ENCODE measurements around the gene ZMYND12. TPM values are rescaled to one million over a fixed set of nuclear protein-coding genes. Genes with fewer than 3 reads are reported as not detected.
"Not testable (repeated sequence)": the region's sequence is repeated elsewhere in the genome, so short reads cannot be mapped to it uniquely, and the experiment has no call there.

The ZMYND12 gene, protein sequence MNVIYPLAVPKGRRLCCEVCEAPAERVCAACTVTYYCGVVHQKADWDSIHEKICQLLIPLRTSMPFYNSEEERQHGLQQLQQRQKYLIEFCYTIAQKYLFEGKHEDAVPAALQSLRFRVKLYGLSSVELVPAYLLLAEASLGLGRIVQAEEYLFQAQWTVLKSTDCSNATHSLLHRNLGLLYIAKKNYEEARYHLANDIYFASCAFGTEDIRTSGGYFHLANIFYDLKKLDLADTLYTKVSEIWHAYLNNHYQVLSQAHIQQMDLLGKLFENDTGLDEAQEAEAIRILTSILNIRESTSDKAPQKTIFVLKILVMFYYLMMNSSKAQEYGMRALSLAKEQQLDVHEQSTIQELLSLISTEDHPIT
- under 1 TPM; 0.56 to 0.69 TPM for total RNA-seq

DNA sequence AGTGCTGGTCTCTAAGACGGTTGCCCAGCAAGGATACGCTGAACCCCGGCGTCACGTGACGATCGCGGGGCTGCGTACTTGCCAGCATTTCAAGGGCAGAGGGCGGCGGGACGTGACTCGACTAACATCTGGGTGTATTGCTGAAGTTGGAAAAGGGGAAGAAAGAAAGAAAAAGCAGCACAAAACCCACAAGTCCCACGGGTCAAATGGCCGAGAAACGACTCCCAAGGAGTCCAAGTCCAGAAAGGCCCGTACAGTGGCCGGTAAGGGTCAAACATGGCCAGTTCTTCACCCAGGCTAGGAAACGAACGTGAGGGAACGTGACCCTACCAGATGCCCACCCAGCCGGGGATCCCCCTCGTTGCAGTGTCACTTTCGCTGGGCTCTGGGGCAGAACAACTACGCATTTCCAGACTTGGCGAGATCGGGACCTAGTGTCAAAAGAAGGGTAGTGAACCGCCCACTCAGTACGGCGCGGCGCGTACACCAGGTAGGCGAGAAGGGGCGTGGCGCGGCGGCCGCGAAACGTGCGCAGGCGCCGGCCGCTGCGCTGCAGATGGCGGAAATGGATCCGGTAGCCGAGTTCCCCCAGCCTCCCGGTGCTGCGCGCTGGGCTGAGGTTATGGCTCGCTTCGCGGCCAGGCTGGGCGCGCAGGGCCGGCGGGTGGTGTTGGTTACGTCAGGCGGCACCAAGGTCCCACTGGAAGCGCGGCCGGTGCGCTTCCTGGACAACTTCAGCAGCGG, at the start of gene ZMYND12, which contains the start of gene PPCS:
TSS of gene ZMYND12 (minus strand) at position 13 of the 744 bp plus-strand sequence. CDS start 25 bp downstream, outside the sequence.
TSS of gene PPCS (plus strand) at position 534 of the 744 bp plus-strand sequence. CDS start at position 557, 23 bp downstream.
- H3K36me3 Mint-ChIP-seq (ENCODE audit: low read depth) = peaks cover 35% of the 10 kb centered on the region
- peak within 1 kb of the TSS; percentile 89 for H3K4me3 Mint-ChIP-seq
- DNase-seq = peak; percentile 90
- ChIA-PET CTCF (interaction anchor here (1.2 kb wide), 1 partner anchor 12 kb away, joined by 4 read pairs; no protein-coding TSS in a partner anchor), POLR2A (interaction anchor here (0.6 kb wide), 1 partner anchor 111 kb away, joined by 4 read pairs; no protein-coding TSS in a partner anchor)
- peaks cover 36% of the 10 kb centered on the region for H3K4me1 Mint-ChIP-seq
- H3K27me3 Mint-ChIP-seq = peaks cover 1% of the 10 kb centered on the region
- no peaks in the 10 kb centered on the region for H3K9me3 Mint-ChIP-seq
- peak within 1 kb of the TSS; percentile 94 for H3K27ac Mint-ChIP-seq

DNA sequence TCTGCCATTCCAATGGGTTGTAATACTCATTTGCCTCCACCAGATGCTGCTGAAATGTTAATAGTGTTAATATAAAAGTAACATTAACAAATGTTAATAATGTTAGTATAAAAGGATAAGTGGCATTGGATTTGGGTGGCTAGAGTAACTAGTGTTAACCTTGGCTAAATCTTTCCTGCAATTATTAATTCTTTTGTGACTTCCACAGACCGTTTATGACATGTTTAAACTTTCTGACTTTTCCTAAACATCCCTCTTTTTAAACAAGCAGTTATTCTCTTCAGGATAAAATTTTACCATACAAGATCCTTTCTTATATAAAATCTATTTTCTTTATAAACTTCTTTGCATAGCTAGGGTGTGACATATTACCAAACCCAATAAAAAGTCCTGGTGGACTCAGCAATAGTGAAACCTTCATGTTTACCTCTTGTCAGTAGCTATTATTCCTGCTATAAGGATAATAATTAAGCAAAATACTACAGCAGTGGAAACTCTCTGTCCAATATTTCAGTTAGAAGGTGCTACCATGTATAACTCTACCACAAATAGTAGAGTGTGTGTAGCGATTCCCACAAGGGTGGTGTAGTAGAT, 48.8 kb upstream of the ZMYND12 start:
- ChIA-PET POLR2A (no interaction called here), CTCF (no interaction called here)
- no peak overlapping the region for H3K4me3 Mint-ChIP-seq
- H3K27ac Mint-ChIP-seq = no peak overlapping the region
- H3K27me3 Mint-ChIP-seq = no peaks in the 10 kb centered on the region
- no peak for DNase-seq
- peaks cover 3% of the 10 kb centered on the region for H3K36me3 Mint-ChIP-seq (ENCODE audit: low read depth)
- no peaks in the 10 kb centered on the region for H3K4me1 Mint-ChIP-seq
- H3K9me3 Mint-ChIP-seq = peaks cover 21% of the 10 kb centered on the region

DNA sequence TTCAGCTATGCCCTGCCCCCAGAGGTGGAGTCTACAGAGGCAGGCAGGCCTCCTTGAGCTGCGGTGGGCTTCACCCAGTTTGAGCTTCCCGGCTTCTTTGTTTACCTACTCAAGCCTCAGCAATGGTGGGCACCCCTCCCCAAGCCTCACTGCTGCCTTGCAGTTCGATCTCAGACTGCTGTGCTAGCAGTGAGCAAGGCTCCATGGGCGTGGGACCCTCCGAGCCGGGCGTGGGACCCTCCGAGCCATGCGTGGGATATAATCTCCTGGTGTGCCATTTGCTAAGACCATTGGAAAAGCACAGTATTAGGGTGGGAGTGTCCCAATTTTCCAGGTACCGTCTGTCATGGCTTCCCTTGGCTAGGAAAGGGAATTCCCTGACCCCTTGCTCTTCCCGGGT, 46.2 kb upstream of the ZMYND12 start:
- POLR2A ChIA-PET; H3K27me3 Mint-ChIP-seq; H3K36me3 Mint-ChIP-seq (ENCODE audit: low read depth); H3K4me1 Mint-ChIP-seq; DNase-seq; CTCF ChIA-PET; H3K27ac Mint-ChIP-seq; H3K4me3 Mint-ChIP-seq: not testable (repeated sequence)
- H3K9me3 Mint-ChIP-seq = peaks cover 14% of the 10 kb centered on the region

DNA sequence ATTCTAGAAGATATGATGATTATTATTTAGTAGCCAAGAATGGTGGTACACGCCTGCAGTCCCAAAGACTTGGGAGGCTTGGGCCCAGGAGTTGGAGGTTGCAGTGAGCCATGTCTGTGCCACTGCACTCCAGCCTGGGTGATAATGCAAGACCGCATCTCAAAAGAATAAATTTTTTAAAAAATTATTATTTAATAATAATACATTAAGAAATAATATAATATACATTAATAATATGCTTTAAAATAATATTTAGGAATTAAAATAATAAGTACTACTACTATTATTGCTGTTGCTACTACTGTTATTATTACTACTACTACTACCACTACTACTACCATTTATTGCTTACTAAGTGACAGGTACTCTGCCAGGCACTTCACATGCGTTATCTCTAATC, 34.4 kb upstream of the ZMYND12 start:
- Mint-ChIP-seq H3K27ac (no peak overlapping the region), H3K27me3 (no peaks in the 10 kb centered on the region), H3K36me3 (ENCODE audit: low read depth) (no peaks in the 10 kb centered on the region), H3K4me3 (no peak overlapping the region), H3K9me3 (peaks cover 6% of the 10 kb centered on the region), H3K4me1 (no peaks in the 10 kb centered on the region)
- CTCF ChIA-PET = no interaction called here
- POLR2A ChIA-PET = no interaction called here
- no peak for DNase-seq

DNA sequence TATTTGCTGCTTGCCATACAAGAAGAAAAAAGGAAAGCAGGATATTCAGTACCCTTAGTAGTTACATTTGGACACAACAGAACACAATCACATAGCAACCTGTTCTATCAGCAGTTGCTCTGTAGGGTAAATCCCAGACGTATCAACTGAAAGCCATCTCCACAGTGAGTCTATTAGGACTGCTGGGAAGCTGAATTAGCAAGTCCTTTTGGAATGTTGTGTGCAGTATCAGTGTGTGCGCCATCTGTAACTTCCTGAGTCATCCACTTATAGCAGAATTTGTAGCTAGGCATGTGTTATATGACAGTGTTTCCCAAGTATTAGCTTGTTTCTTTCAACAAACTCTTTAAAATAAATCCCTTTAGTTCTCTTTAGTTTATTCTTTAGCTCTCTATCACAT, 28.6 kb upstream of the ZMYND12 start:
- Mint-ChIP-seq H3K4me3 (no peak overlapping the region), H3K27me3 (no peaks in the 10 kb centered on the region), H3K36me3 (ENCODE audit: low read depth) (no peaks in the 10 kb centered on the region), H3K4me1 (no peaks in the 10 kb centered on the region), H3K9me3 (no peaks in the 10 kb centered on the region), H3K27ac (no peak overlapping the region)
- no peak for DNase-seq
- ChIA-PET CTCF (no interaction called here), POLR2A (no interaction called here)

DNA sequence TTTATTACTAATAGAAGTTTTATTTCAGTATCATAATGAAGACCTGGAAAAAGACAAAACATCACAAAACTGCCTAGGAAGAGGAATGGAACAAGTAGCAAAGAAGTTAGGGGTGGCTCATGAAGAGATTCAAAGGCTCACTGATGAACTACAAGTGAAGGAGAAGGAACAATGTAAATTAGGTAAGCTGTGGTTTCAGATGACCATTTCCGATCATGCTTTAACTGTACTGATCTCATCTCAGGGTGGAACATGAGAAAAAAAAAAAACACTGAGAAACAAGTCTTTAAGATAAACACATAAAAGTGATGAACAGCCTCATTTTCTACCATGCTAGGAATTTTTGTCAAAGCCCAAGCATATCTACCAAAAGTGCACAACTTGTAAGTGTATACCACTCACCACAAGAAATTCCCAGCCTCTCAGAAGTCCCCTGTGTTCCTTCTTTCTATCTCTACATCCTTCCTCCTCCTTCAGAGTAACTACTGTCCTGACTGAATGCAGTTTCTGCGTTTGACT, 26.9 kb upstream of the ZMYND12 start:
- POLR2A ChIA-PET = no interaction called here
- Mint-ChIP-seq H3K4me3 (no peak overlapping the region), H3K9me3 (no peaks in the 10 kb centered on the region), H3K27me3 (no peaks in the 10 kb centered on the region), H3K27ac (no peak overlapping the region), H3K36me3 (ENCODE audit: low read depth) (no peaks in the 10 kb centered on the region), H3K4me1 (no peaks in the 10 kb centered on the region)
- CTCF ChIA-PET = no interaction called here
- no peak for DNase-seq

DNA sequence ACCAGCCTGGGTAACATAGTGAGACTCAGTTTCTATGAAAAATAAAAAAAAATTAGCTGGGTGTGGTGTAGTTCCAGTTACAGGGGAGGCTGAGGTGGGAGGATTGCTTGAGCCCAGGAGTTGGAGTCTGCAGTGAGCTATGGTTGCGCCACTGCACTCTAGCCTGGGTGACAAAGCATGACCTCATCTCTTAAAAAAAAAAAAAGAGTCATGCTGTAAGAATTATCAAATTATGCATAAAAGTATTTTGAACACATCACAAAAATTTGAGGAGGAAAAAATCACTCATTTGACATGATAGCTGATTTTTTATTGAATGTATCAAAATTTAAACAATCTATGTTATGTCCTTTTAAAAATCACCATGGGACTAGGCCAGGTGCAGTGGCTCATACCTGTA, 25.1 kb upstream of the ZMYND12 start:
- no peaks in the 10 kb centered on the region for H3K4me1 Mint-ChIP-seq
- ChIA-PET CTCF (no interaction called here), POLR2A (no interaction called here)
- DNase-seq = no peak
- no peaks in the 10 kb centered on the region for H3K27me3 Mint-ChIP-seq
- no peak overlapping the region for H3K27ac Mint-ChIP-seq
- H3K4me3 Mint-ChIP-seq = no peak overlapping the region
- no peaks in the 10 kb centered on the region for H3K36me3 Mint-ChIP-seq (ENCODE audit: low read depth)
- no peaks in the 10 kb centered on the region for H3K9me3 Mint-ChIP-seq

DNA sequence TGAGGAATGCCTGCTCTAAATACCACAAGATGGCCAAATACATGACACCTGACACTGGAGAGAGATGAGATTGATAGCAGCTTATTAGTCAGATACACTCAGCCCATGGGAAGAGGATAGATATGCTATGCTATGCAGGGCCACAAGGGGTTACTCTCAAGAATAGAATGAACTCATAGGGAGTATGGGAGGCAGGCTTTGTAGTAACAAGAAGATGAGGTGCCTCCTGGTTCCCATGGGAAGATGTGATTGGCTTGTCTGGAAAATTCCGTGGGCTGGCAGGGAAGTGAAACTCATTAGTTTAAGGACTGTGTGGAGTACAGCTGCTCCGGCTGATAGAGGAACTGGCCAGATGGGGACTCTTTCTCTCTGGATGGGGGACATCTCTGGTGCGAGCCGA, 23.8 kb upstream of the ZMYND12 start:
- Mint-ChIP-seq H3K27ac (no peak overlapping the region), H3K36me3 (ENCODE audit: low read depth) (no peaks in the 10 kb centered on the region), H3K27me3 (no peaks in the 10 kb centered on the region), H3K4me1 (no peaks in the 10 kb centered on the region), H3K9me3 (no peaks in the 10 kb centered on the region), H3K4me3 (no peak overlapping the region)
- ChIA-PET CTCF (no interaction called here), POLR2A (no interaction called here)
- no peak for DNase-seq

DNA sequence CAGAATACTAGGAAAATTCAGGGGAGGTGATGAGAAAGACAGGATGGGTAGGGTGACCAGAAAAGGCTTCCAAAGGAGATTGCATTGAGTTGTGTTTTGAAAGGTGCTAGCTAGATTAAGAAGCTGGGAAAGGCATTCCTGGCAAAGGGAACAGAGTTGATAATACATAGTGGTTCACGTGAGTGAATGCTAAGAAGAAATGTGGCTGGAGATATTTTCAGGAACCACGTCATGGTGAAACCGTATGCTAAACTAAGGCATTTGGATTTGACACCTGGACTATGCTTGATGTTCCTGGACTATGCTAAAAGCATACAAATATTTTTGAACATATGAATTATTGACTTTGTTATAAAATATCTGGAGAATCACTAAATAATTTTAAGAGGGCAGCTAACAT, 22.0 kb upstream of the ZMYND12 start:
- H3K4me1 Mint-ChIP-seq = no peaks in the 10 kb centered on the region
- no peak overlapping the region for H3K4me3 Mint-ChIP-seq
- DNase-seq = no peak
- no peaks in the 10 kb centered on the region for H3K27me3 Mint-ChIP-seq
- POLR2A ChIA-PET = no interaction called here
- H3K27ac Mint-ChIP-seq = no peak overlapping the region
- H3K9me3 Mint-ChIP-seq = no peaks in the 10 kb centered on the region
- CTCF ChIA-PET = interaction anchor here (0.7 kb wide), 1 partner anchor 11 kb away, joined by 3 read pairs; no protein-coding TSS in a partner anchor
- no peaks in the 10 kb centered on the region for H3K36me3 Mint-ChIP-seq (ENCODE audit: low read depth)

DNA sequence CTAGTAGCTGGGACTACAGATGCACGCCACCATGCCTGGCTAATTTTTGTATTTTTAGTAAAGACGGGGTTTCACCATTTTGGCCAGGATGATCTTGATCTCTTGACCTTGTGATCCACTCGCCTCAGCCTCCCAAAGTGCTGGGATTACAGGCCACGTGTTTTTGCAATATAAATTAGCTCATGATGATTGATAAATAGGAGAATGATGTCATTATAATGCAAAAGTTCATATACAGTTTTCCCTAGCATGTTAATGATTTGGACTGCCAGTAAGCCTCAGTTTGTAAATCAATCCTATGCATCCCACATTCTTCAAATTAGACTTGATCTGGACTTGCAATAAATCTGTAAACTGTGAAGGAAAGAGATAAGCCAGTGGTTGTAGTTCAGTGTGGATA, 21.5 kb upstream of the ZMYND12 start:
- DNase-seq; H3K27ac Mint-ChIP-seq; H3K36me3 Mint-ChIP-seq (ENCODE audit: low read depth); H3K9me3 Mint-ChIP-seq; POLR2A ChIA-PET; H3K4me1 Mint-ChIP-seq; H3K27me3 Mint-ChIP-seq; H3K4me3 Mint-ChIP-seq: not testable (repeated sequence)
- CTCF ChIA-PET = interaction anchor here (0.7 kb wide), 1 partner anchor 11 kb away, joined by 3 read pairs; no protein-coding TSS in a partner anchor

DNA sequence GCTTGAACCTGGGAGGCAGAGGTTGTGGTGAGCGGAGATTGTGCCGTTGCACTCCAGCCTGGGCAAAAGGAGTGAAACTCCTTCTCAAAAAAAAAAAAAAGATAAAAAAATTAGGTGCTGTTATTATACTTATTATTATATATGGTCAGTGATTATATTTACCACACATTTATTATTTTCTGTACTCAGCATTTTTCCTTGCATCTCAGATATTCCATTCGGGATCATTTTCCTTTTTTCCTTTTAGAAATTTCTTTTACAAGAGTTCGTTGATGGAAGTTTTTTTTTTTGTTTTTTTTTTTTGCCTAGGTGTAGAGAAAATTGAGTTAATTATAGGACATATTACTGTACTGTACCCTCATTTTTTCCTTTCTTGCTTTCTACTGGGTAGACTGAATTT, 20.8 kb upstream of the ZMYND12 start:
- H3K9me3 Mint-ChIP-seq = no peaks in the 10 kb centered on the region
- ChIA-PET POLR2A (no interaction called here), CTCF (no interaction called here)
- no peak overlapping the region for H3K4me3 Mint-ChIP-seq
- H3K27me3 Mint-ChIP-seq = no peaks in the 10 kb centered on the region
- H3K36me3 Mint-ChIP-seq (ENCODE audit: low read depth) = no peaks in the 10 kb centered on the region
- H3K4me1 Mint-ChIP-seq = no peaks in the 10 kb centered on the region
- no peak overlapping the region for H3K27ac Mint-ChIP-seq
- DNase-seq = no peak

DNA sequence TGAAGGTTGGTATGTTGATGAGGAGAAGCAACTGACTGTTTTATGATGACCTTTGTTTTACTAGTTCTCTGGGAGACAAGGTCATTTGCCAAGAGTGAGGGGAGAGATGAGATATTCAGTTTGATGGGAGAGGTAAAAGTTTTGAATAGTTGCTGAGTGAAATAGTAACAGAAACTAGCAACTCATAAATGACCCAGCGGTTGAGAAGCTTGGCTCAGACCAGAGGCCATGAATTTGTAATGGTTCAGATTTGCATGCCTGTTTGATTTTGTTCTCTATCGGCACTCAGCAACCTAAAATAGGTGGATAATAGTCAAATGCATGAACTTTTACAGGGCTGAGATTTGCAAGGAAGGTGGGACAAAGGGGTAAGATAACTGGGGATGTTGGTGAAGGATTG, 13.9 kb upstream of the ZMYND12 start:
- H3K4me1 Mint-ChIP-seq = no peaks in the 10 kb centered on the region
- no peak for DNase-seq
- H3K36me3 Mint-ChIP-seq (ENCODE audit: low read depth) = no peaks in the 10 kb centered on the region
- no peak overlapping the region for H3K4me3 Mint-ChIP-seq
- H3K9me3 Mint-ChIP-seq = no peaks in the 10 kb centered on the region
- H3K27me3 Mint-ChIP-seq = peaks cover 7% of the 10 kb centered on the region
- CTCF ChIA-PET = no interaction called here
- POLR2A ChIA-PET = no interaction called here
- no peak overlapping the region for H3K27ac Mint-ChIP-seq

DNA sequence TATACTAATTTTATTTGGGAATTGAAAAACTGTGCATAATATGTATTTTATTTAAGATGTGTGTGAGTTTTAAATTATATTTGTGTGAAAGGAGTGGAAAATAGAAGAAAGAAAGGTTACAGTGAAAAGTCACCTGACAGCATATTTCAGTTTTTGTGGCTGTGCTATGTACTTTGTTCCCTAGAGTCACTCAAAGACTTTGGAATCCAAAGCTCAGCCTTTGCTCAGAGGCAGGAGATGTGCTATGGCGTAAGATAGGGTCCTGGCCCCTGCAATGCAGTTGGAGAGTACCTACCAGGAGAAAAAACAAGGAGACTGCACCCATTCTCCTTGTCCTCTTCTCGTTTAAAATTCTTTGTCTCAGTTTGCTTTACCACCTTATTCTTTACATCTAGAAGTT, 10.2 kb upstream of the ZMYND12 start:
- DNase-seq = no peak
- ChIA-PET POLR2A (no interaction called here), CTCF (no interaction called here)
- Mint-ChIP-seq H3K27me3 (peaks cover 13% of the 10 kb centered on the region), H3K9me3 (no peaks in the 10 kb centered on the region), H3K4me1 (peaks cover 22% of the 10 kb centered on the region), H3K27ac (no peak overlapping the region), H3K36me3 (ENCODE audit: low read depth) (peaks cover 9% of the 10 kb centered on the region), H3K4me3 (no peak overlapping the region)
